HepG2 (cell line): Measurements from ENCODE around the gene CD72. TPM values are rescaled to one million over a fixed set of nuclear protein-coding genes. Genes with fewer than 3 reads are reported as not detected.

Experiments used
- CBX2 ChIP-seq, 2 experiments: fragments of 200-600 bp in 1 of 2; sonication (generic); formaldehyde crosslinking in 1 of 2; IDR thresholded peaks; 2 replicates each; pipeline versions ENCODE4 v1.7.0 to v1.8.1; 2018 to 2022; ENCODE audit warnings: low read depth in 2 of 2, low read length in 1 of 2, mild to moderate bottlenecking in 1 of 2, missing genetic modification reagents in 1 of 2
- GABPA ChIP-seq, 2 experiments: IDR thresholded peaks; 2 replicates each; pipeline ENCODE4 v1.6.1; 2011 to 2016; ENCODE audit warnings: low read depth in 2 of 2, low read length in 1 of 2, missing biosample characterization in 1 of 2, missing genetic modification characterization in 1 of 2
- MXI1 ChIP-seq: IDR thresholded peaks from 3 replicates; pipeline ENCODE4 v1.6.1; 2012; ENCODE audit warnings: low read depth, low read length, inconsistent platforms, borderline replicate concordance
- NR1H2 ChIP-seq: sonication (generic); formaldehyde crosslinking; IDR thresholded peaks from 2 replicates; pipeline ENCODE4 v1.8.1; 2022; ENCODE audit warnings: low read depth, missing genetic modification reagents, borderline replicate concordance
- PRPF4 ChIP-seq: fragments of 200-400 bp; formaldehyde crosslinking; IDR thresholded peaks from 2 replicates; pipeline ENCODE4 v1.6.1; 2016; ENCODE audit warnings: low read length, low read depth; ENCODE audit not compliant: poor library complexity, severe bottlenecking
- RBAK ChIP-seq: sonication (generic); formaldehyde crosslinking; IDR thresholded peaks from 2 replicates; pipeline ENCODE4 v1.5.1; 2020; ENCODE audit warnings: mild to moderate bottlenecking, missing genetic modification reagents
- RORA ChIP-seq: sonication (generic); formaldehyde crosslinking; IDR thresholded peaks from 2 replicates; pipeline ENCODE4 v1.5.0; 2020; ENCODE audit warnings: mild to moderate bottlenecking, missing genetic modification reagents, moderate library complexity
- ZBTB20 ChIP-seq: sonication (generic); formaldehyde crosslinking; IDR thresholded peaks from 2 replicates; pipeline ENCODE4 v1.8.1; 2023; ENCODE audit warnings: missing genetic modification reagents, low read depth, mild to moderate bottlenecking, borderline replicate concordance
- ZEB1 ChIP-seq: IDR thresholded peaks from 2 replicates; pipeline ENCODE4 v1.6.1; 2012; ENCODE audit warnings: mild to moderate bottlenecking, low read depth, inconsistent platforms; ENCODE audit not compliant: insufficient replicate concordance
- ZNF577 ChIP-seq: sonication (generic); formaldehyde crosslinking; IDR thresholded peaks from 2 replicates; pipeline ENCODE4 v1.4.0; 2020; ENCODE audit warnings: mild to moderate bottlenecking, low read depth, missing genetic modification reagents, borderline replicate concordance
- ZNF850 ChIP-seq: sonication (generic); formaldehyde crosslinking; conservative IDR thresholded peaks from 2 replicates; pipeline ENCODE4 v1.9.0; 2021; ENCODE audit warnings: mild to moderate bottlenecking, missing genetic modification reagents
- polyA plus RNA-seq, 8 experiments: library from polyadenylated mRNA; depleted of rRNA in 3 of 8; stranded (reverse) in 7 of 8; unstranded in 1 of 8; fragments of >200 nt; fragmentation: Illumina TruSeq in 4 of 8; extraction: Trizol in 4 of 8; gene quantifications; 2 replicates each; pipeline versions ENCODE4 v1.2.1 to v1.2.3, GENCODE V29; 2011 to 2016; ENCODE audit warnings: low read depth in 4 of 8, missing spikeins in 1 of 8, mixed read lengths in 1 of 8; ENCODE audit not compliant: insufficient read depth in 1 of 8
- total RNA-seq, 5 experiments: library from RNA; depleted of rRNA; stranded (reverse); fragments of >200 nt; fragmentation: Illumina TruSeq; extraction: Trizol; gene quantifications; 2 replicates each; pipeline ENCODE4 v1.2.3, GENCODE V29; 2016; ENCODE audit warnings: low read depth in 1 of 5
- TF ChIP-seq, protein P1 (sequence below): sonication (generic); formaldehyde crosslinking; IDR thresholded peaks from 2 replicates; pipeline ENCODE4 v1.8.0; 2022; ENCODE audit warnings: mild to moderate bottlenecking, missing genetic modification reagents, moderate library complexity
- TF ChIP-seq, protein P2 (sequence below): sonication (generic); formaldehyde crosslinking; IDR thresholded peaks from 2 replicates; pipeline ENCODE4 v1.4.0; 2020; ENCODE audit warnings: mild to moderate bottlenecking, missing genetic modification reagents, borderline replicate concordance
- TF ChIP-seq, protein P3 (sequence below): sonication (generic); formaldehyde crosslinking; IDR thresholded peaks from 2 replicates; pipeline ENCODE4 v1.5.0; 2020; ENCODE audit warnings: mild to moderate bottlenecking, missing genetic modification reagents

The CD72 gene
- total and polyA plus RNA-seq, 2 of the 13 experiments (the other 11 are each of a cell fraction or from before 2014, with no cell fraction given) = 0.18 to 1.1 TPM

DNA sequence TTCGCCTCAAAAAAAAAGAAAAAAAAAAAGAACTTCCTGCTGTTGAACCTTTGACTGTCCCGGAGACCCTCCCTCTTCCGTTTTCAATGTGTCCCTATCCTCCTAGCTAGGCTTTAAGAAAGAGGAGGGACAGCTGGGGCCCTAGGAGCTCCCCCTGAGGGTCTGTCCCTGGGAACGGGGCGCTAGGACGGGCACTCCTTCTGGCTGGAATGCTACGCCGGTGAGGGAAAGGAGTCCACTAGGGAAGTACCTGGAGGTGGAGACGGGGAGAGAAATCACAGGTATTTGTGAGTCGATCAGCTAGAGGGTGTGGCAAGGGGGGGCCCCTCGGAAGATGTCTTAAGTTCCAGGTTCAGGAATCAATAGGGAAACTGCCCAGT is 27.9 kb upstream of the CD72 start (continued):
- no peak for TF ChIP-seq PRPF4
- TF ChIP-seq CBX2 (IDR thresholded peaks at IDR 0.05; ENCODE audit: low read depth, low read length) = no peak
- no peak for TF ChIP-seq CBX2 (CRISPR knock-in tag; IDR thresholded peaks at IDR 0.05; ENCODE audit: low read depth)
- TF ChIP-seq GABPA (IDR thresholded peaks at IDR 0.05; ENCODE audit: low read depth, low read length) = no peak
- TF ChIP-seq GABPA (CRISPR knock-in tag; IDR thresholded peaks at IDR 0.05; ENCODE audit: low read depth) = peak; percentile 68
- TF ChIP-seq NR1H2 (CRISPR knock-in tag) = no peak
- TF ChIP-seq ZNF577 = no peak
- TF ChIP-seq, protein P1, sequence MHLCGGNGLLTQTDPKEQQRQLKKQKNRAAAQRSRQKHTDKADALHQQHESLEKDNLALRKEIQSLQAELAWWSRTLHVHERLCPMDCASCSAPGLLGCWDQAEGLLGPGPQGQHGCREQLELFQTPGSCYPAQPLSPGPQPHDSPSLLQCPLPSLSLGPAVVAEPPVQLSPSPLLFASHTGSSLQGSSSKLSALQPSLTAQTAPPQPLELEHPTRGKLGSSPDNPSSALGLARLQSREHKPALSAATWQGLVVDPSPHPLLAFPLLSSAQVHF (CRISPR knock-in tag) = no peak
- TF ChIP-seq, protein P2, sequence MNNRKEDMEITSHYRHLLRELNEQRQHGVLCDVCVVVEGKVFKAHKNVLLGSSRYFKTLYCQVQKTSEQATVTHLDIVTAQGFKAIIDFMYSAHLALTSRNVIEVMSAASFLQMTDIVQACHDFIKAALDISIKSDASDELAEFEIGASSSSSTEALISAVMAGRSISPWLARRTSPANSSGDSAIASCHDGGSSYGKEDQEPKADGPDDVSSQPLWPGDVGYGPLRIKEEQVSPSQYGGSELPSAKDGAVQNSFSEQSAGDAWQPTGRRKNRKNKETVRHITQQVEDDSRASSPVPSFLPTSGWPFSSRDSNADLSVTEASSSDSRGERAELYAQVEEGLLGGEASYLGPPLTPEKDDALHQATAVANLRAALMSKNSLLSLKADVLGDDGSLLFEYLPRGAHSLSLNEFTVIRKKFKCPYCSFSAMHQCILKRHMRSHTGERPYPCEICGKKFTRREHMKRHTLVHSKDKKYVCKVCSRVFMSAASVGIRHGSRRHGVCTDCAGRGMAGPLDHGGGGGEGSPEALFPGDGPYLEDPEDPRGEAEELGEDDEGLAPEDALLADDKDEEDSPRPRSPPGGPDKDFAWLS = no peak
- no peak for TF ChIP-seq RBAK (CRISPR knock-in tag)
- TF ChIP-seq ZBTB20 (CRISPR knock-in tag) = no peak
- TF ChIP-seq MXI1 = no peak
- TF ChIP-seq ZEB1 = peak; percentile 85
- peak; percentile 61; the same call in 1 of the 2 replicates for TF ChIP-seq ZNF850 (CRISPR knock-in tag)
- TF ChIP-seq, protein P3, sequence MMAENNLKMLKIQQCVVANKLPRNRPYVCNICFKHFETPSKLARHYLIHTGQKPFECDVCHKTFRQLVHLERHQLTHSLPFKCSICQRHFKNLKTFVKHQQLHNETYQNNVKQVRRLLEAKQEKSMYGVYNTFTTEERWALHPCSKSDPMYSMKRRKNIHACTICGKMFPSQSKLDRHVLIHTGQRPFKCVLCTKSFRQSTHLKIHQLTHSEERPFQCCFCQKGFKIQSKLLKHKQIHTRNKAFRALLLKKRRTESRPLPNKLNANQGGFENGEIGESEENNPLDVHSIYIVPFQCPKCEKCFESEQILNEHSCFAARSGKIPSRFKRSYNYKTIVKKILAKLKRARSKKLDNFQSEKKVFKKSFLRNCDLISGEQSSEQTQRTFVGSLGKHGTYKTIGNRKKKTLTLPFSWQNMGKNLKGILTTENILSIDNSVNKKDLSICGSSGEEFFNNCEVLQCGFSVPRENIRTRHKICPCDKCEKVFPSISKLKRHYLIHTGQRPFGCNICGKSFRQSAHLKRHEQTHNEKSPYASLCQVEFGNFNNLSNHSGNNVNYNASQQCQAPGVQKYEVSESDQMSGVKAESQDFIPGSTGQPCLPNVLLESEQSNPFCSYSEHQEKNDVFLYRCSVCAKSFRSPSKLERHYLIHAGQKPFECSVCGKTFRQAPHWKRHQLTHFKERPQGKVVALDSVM (CRISPR knock-in tag) = peak; percentile 24; the same call in 1 of the 2 replicates
- TF ChIP-seq RORA (CRISPR knock-in tag) = no peak
